Body of pancreas (tissue), 4 donors: ENCODE measurements around the gene MKNK2. TPM values are rescaled to one million over a fixed set of nuclear protein-coding genes. Genes with fewer than 3 reads are reported as not detected.

Experiments used
- ATAC-seq: fragments of 150-250 bp; one replicate; pipeline ENCODE4 v1.9.1; 2016
- DNase-seq, 4 donors: peaks; one replicate each; pipeline ENCODE4 v3.0.0-alpha.2; 2019
- H3K27ac ChIP-seq, 4 donors: fragments of 200-600 bp; sonication (generic); 1 replicate in 3 of 4; 2 replicates in 1 of 4; pipeline versions ENCODE4 v1.5.1 to v1.6.1; 2016 to 2019; ENCODE audit warnings: mild to moderate bottlenecking in 1 of 4, mixed read lengths in 1 of 4, moderate library complexity in 1 of 4
- H3K27me3 ChIP-seq, 2 donors: fragments of 200-600 bp; sonication (generic); one replicate each; pipeline ENCODE4 v1.6.0; 2016; ENCODE audit warnings: mild to moderate bottlenecking in 1 of 2
- H3K36me3 ChIP-seq, 2 donors: fragments of 200-600 bp; sonication (generic); replicated peaks in 1 of 2; 2 replicates each; pipeline ENCODE4 v1.5.1; 2016; ENCODE audit warnings: low read depth in 2 of 2; ENCODE audit not compliant: insufficient read depth in 1 of 2
- H3K4me1 ChIP-seq: fragments of 200-600 bp; sonication (generic); one replicate; pipeline ENCODE4 v1.6.0; 2016
- H3K4me3 ChIP-seq, 2 donors: fragments of 200-600 bp; sonication (generic); 1 replicate in 1 of 2; 2 replicates in 1 of 2; pipeline ENCODE4 v1.5.1; 2016 to 2019
- H3K9me3 ChIP-seq, 3 donors: fragments of 200-600 bp; sonication (generic); 1 replicate in 2 of 3; 2 replicates in 1 of 3; pipeline ENCODE4 v1.5.1; 2016
- CTCF ChIP-seq, 7 experiments: fragments of 450-650 bp in 4 of 7; fragments of 200-600 bp in 3 of 7; sonication (generic) in 3 of 7; IDR thresholded peaks; one replicate each; pipeline ENCODE4 v1.5.1; 2016 to 2019; ENCODE audit warnings: antibody characterized with exemption in 7 of 7
- POLR2A ChIP-seq, 3 donors: fragments of 450-650 bp; IDR thresholded peaks; one replicate each; pipeline ENCODE4 v1.6.1; 2016; ENCODE audit warnings: antibody characterized with exemption in 3 of 3, mild to moderate bottlenecking in 2 of 3
- WGBS, 2 donors: methylation state at CpG; one replicate each; pipeline ENCODE4 v1.1.5; 2017; 5-methylcytosine and 5-hydroxymethylcytosine counted together
- intact Hi-C: fragments of 100-400 bp; cut with DNase I; formaldehyde crosslinking; loops from one replicate; pipeline ENCODE4 v1.15.1; 2023
- total RNA-seq, 2 donors: library from RNA; depleted of rRNA; stranded (reverse); fragments of >200 nt; gene quantifications; one replicate each; pipeline ENCODE4 v1.1.0, GENCODE V29; 2016

The MKNK2 gene
- total RNA-seq, 2 donors from 2014 or later: 180 to 273 TPM

GRCh38 chr19:2053601-2054389 is 2.8 kb upstream of the MKNK2 start:
- H3K4me1 ChIP-seq: peaks cover 74% of the 10 kb centered on the region
- H3K4me3 ChIP-seq: no peak overlapping the region
- H3K9me3 ChIP-seq: no peaks in the 10 kb centered on the region
- H3K36me3 ChIP-seq: no peaks in the 10 kb centered on the region
- 75 to 77% methylated on average over 18 to 24 of the region's 24 CpGs for WGBS, 2 donors
- intact Hi-C loops: no loop called here
- peak; percentile 3 for ATAC-seq
- H3K27me3 ChIP-seq: no peaks in the 10 kb centered on the region
- peak; percentile 71 to 92 (median 84) for DNase-seq
- peak overlapping the region; percentile 30 to 89 (median 51) for H3K27ac ChIP-seq
- TF ChIP-seq CTCF (IDR thresholded peaks at IDR 0.05): peak in 1 of 7 experiments; percentile 4
- no peak for TF ChIP-seq POLR2A (IDR thresholded peaks at IDR 0.05)

GRCh38 chr19:2051773-2052704 is 995 bp upstream of the MKNK2 start:
- Histone ChIP-seq H3K36me3 (no peaks in the 10 kb centered on the region), H3K27me3 (no peaks in the 10 kb centered on the region), H3K4me1 (peaks cover 76% of the 10 kb centered on the region), H3K4me3 (no peak overlapping the region), H3K9me3 (no peaks in the 10 kb centered on the region), H3K27ac (peak overlapping the region; percentile 85 to 100 (median 94))
- peak; percentile 50 to 71 (median 67) for DNase-seq
- TF ChIP-seq CTCF (IDR thresholded peaks at IDR 0.05) (no peak), POLR2A (IDR thresholded peaks at IDR 0.05) (no peak)
- intact Hi-C loops: no loop called here
- ATAC-seq: no peak
- WGBS, 2 donors: 27 to 29% methylated on average over 13 to 18 of the region's 18 CpGs

- no peaks in the 10 kb centered on the region for H3K9me3 ChIP-seq
- H3K27me3 ChIP-seq: no peaks in the 10 kb centered on the region
- no peaks in the 10 kb centered on the region for H3K36me3 ChIP-seq
- TF ChIP-seq POLR2A (IDR thresholded peaks at IDR 0.05) (no peak), CTCF (IDR thresholded peaks at IDR 0.05) (no peak)
- peaks cover 82% of the 10 kb centered on the region for H3K4me1 ChIP-seq
- peak overlapping the region; percentile 89 to 100 (median 100) for H3K27ac ChIP-seq
- DNase-seq: peak in 1 of 4 donors; percentile 38
- ATAC-seq: peak; percentile 9
- intact Hi-C loops: no loop called here
- WGBS, 2 donors: 1% methylated on average over 26 of the region's 49 CpGs; no CpG with 5 or more reads in 1 of the 2 donors
- H3K4me3 ChIP-seq: peak overlapping the region; percentile 18 to 99
Observed at GRCh38 chr19:2050349-2050990, 574 bp downstream of the MKNK2 start.

GRCh38 chr19:2049741-2050348 is 1.2 kb downstream of the MKNK2 start:
- 1 to 3% methylated on average over 6 to 16 of the region's 16 CpGs for WGBS, 2 donors
- Histone ChIP-seq H3K4me1 (peaks cover 84% of the 10 kb centered on the region), H3K27ac (peak overlapping the region; percentile 89 to 100 (median 100)), H3K36me3 (no peaks in the 10 kb centered on the region), H3K4me3 (peak overlapping the region; percentile 18 to 99), H3K27me3 (no peaks in the 10 kb centered on the region), H3K9me3 (no peaks in the 10 kb centered on the region)
- ATAC-seq: peak; percentile 73
- intact Hi-C loops: no loop called here
- peak; percentile 95 to 96 (median 96) for DNase-seq
- no peak for TF ChIP-seq CTCF (IDR thresholded peaks at IDR 0.05)
- TF ChIP-seq POLR2A (IDR thresholded peaks at IDR 0.05): peak; percentile 97 to 99 (median 99)
